ENCODE results near the gene KIRREL2. TPM values are rescaled to one million over a fixed set of nuclear protein-coding genes. Genes with fewer than 3 reads are reported as not detected.

Gene KIRREL2
- total RNA-seq, result 0.19 TPM in 1 of 2 replicates, not detected in the other

GRCh38 chr19:35856546-35857149 is at the start of gene KIRREL2:
KIRREL2 (plus strand) TSS chr19:35856911; CDS start chr19:35857120, 209 bp downstream.

DNA sequence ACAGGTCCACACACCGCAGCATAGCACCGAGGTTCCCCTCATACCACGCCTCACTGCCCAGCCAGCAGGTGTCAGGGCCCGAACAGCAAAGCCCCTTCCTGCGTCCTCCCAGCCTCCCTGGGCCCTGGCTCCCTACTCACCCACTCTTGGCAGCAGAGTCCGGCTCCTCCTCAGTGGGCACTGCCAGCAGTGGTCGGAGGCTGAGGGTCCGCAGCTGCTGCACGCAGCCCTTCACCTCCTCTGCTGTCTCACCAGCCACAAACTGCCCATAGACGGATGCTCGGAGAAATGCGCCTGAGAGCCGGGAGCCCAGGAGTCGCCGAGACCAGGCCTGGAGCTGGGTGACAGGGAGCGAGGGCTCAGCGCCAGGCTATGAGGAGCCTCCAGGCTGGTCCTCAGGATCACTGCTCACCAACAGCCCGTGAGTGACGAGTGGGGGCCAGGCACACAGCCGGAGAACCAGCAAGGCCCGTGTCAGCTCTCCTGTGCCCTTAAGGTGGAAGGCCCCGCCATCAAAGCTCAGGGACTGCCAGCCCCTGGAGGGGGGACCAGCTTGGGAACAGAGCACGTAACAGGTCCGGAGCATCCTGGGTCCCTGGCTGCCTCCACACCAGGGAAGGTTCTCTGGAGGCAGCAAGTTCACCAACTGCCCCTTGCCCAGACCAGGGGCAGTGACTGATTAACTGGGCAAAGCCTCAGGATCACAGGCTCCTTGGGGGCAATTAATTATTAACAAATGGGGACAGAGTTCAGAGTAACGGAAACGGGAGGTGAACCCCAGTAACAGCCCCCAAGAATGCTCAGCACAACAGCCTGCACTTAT is 44.3 kb upstream of the KIRREL2 start, which contains the start of gene PRODH2:
TSS of gene PRODH2 (minus strand) at position 626 of the 823 bp plus-strand sequence. CDS start at position 586, 40 bp downstream.

GRCh38 chr19:35852029-35852780 is 4.5 kb upstream of the KIRREL2 start, which contains the start of gene NPHS1:
NPHS1 (minus strand) TSS chr19:35852504; CDS start chr19:35851837, 667 bp downstream.

DNA sequence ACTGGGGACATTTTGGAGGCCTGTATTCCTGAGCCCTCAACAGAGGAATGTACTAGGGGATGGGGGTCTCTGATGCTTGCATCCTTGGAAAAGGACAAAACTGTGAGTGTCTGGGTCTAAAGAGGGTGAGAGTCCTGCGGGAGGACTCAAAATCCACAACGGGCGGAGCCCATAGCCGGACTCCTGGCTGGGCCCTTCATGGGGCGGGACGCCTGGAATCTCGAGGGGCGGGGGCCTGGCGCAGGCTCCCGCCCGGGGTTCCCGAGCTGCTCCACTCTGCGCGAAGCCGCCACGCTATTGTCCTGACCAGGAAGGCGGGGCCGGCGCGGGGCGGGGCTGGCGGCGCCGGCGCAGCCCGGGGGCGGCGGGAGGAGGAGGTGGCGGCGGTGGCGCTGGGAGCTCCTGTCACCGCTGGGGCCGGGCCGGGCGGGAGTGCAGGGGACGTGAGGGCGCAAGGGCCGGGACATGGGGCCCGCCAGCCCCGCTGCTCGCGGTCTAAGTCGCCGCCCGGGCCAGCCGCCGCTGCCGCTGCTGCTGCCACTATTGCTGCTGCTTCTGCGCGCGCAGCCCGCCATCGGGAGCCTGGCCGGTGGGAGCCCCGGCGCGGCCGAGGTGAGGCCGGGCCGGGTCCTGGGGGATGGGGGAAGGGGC is 11.6 kb downstream of the KIRREL2 start, which contains the start of gene APLP1:
TSS of gene APLP1 (plus strand) at position 403 of the 651 bp plus-strand sequence. CDS start at position 466, 63 bp downstream.

DNA sequence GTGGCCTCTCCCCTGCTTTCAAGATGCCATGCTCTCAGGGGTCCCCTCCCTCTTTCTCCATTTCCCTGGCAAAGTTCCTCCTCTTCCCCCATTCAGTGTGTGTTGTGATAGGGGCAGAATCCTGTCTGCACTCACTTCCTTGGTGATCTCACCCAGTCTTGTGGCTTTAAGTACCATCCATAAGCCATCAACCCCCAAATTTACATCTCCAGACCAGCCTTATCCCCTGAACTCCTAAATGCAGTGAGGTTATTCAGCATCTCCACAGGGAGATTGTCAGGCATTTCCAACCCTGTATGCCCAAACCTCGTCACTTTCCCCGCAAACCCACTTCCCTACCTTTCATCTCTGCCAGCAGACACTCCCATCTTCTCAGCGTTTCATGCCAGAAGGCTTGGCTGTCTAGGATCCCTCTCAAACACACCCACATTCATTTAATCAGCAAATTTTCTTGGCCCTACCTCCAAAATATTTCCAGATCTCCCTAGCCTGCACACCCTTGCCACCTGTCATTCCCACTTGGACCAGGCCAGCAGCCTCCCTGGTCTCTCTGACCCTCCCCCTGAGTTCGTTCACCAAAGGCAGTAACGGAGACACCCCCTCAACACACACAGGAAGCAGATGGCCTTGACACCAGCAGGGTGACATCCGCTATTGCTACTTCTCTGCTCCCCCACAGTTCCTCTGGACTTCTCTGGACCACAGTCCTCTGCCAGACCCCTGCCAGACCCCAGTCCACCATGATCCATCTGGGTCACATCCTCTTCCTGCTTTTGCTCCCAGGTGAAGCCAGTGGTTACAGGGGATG is 45.3 kb downstream of the KIRREL2 start, which contains the start of gene HCST:
TSS of gene HCST (plus strand) at position 676 of the 808 bp plus-strand sequence. CDS start at position 741, 65 bp downstream.

GRCh38 chr19:35908010-35908441 is 51.3 kb downstream of the KIRREL2 start, which contains the start of gene TYROBP:
TYROBP (minus strand) TSS chr19:35908295; CDS start chr19:35908228, 67 bp downstream.

Other genes starting within 250 kb of the KIRREL2 start
- 2.8 and 3.6 TPM in 2 replicates for gene HAUS5, start 244.2 kb upstream of the KIRREL2 start, total RNA-seq
- 59.5 and 62.7 TPM in 2 replicates for gene RBM42, start 227.9 kb upstream of the KIRREL2 start, total RNA-seq
- gene ETV2, start 215.2 kb upstream of the KIRREL2 start, total RNA-seq, result 0.88 and 1.2 TPM in 2 replicates
- gene COX6B1, start 208.6 kb upstream of the KIRREL2 start, total RNA-seq, result 457 and 613 TPM in 2 replicates
- gene UPK1A, start 190.4 kb upstream of the KIRREL2 start, total RNA-seq, result 0.24 TPM in 1 of 2 replicates, not detected in the other
- not detected in 2 replicates for gene ZBTB32, start 152.4 kb upstream of the KIRREL2 start, total RNA-seq
- gene KMT2B, start 138.9 kb upstream of the KIRREL2 start, total RNA-seq, result 12.6 and 13.1 TPM in 2 replicates
- gene IGFLR1, start 114.5 kb upstream of the KIRREL2 start, total RNA-seq, result 0.37 and 9.8 TPM in 2 replicates
- 2.0 and 4.4 TPM in 2 replicates for gene U2AF1L4, start 111.5 kb upstream of the KIRREL2 start, total RNA-seq
- 33.8 and 46.2 TPM in 2 replicates for gene PSENEN, start 111.3 kb upstream of the KIRREL2 start, total RNA-seq
- 8.1 and 9.4 TPM in 2 replicates for gene LIN37, start 108.3 kb upstream of the KIRREL2 start, total RNA-seq
- 140 and 169 TPM in 2 replicates for gene HSPB6, start 99.9 kb upstream of the KIRREL2 start, total RNA-seq
- 6.1 and 6.7 TPM in 2 replicates for gene PROSER3, start 98.7 kb upstream of the KIRREL2 start, total RNA-seq
- gene ARHGAP33, start 81.3 kb upstream of the KIRREL2 start, total RNA-seq, result 0.44 and 2.0 TPM in 2 replicates
- not detected in 2 replicates for gene PRODH2, start 44.1 kb upstream of the KIRREL2 start, total RNA-seq
- not detected in 2 replicates for gene NPHS1, start 4.4 kb upstream of the KIRREL2 start, total RNA-seq
- 4.4 and 5.5 TPM in 2 replicates for gene APLP1, start 11.7 kb downstream of the KIRREL2 start, total RNA-seq
- 3.6 and 4.7 TPM in 2 replicates for gene NFKBID, start 43.6 kb downstream of the KIRREL2 start, total RNA-seq
- not detected in 2 replicates for gene HCST, start 45.6 kb downstream of the KIRREL2 start, total RNA-seq
- not detected in 2 replicates for gene TYROBP, start 51.4 kb downstream of the KIRREL2 start, total RNA-seq
- gene LRFN3, start 79.5 kb downstream of the KIRREL2 start, total RNA-seq, result 15.5 and 20.4 TPM in 2 replicates
- gene SDHAF1, start 138.3 kb downstream of the KIRREL2 start, total RNA-seq, result 31.5 and 37.5 TPM in 2 replicates
- 0.87 TPM in 1 of 2 replicates, not detected in the other for gene SYNE4, start 151.9 kb downstream of the KIRREL2 start, total RNA-seq
- gene ALKBH6, start 157.3 kb downstream of the KIRREL2 start, total RNA-seq, result 17.2 and 20.0 TPM in 2 replicates
- 27.1 and 34.3 TPM in 2 replicates for gene CLIP3, start 176.0 kb downstream of the KIRREL2 start, total RNA-seq
- 8.9 and 18.3 TPM in 2 replicates for gene THAP8, start 197.4 kb downstream of the KIRREL2 start, total RNA-seq
- 0.24 and 0.69 TPM in 2 replicates for gene WDR62, start 198.0 kb downstream of the KIRREL2 start, total RNA-seq

Data from cardiac ventricle fibroblast (primary cell).